K562 (cell line): Measurements from ENCODE around the gene SIGLEC6. TPM values are rescaled to one million over a fixed set of nuclear protein-coding genes. Genes with fewer than 3 reads are reported as not detected.

Experiments
- ATF4 ChIP-seq: fragments of 450-650 bp; formaldehyde crosslinking; IDR thresholded peaks from 2 replicates; pipeline ENCODE4 v1.4.0; 2022; ENCODE audit warnings: mild to moderate bottlenecking, moderate library complexity
- MTA1 ChIP-seq: fragments of 450-650 bp; IDR thresholded peaks from 2 replicates; pipeline ENCODE4 v1.6.1; 2017; ENCODE audit warnings: borderline replicate concordance
- MTA2 ChIP-seq: fragments of 450-650 bp; IDR thresholded peaks from 2 replicates; pipeline ENCODE4 v1.6.1; 2016; ENCODE audit warnings: low read depth
- NCOA4 ChIP-seq: fragments of 450-650 bp; IDR thresholded peaks from 2 replicates; pipeline ENCODE4 v1.6.1; 2018; ENCODE audit warnings: mild to moderate bottlenecking; ENCODE audit not compliant: partially characterized antibody
- NFATC3 ChIP-seq: fragments of 450-650 bp; IDR thresholded peaks from 2 replicates; pipeline ENCODE4 v1.6.1; 2017; ENCODE audit warnings: mild to moderate bottlenecking
- PHTF2 ChIP-seq: fragments of 250-450 bp; sonication (Bioruptor Pico); IDR thresholded peaks from 2 replicates; pipeline ENCODE4 v1.5.0; 2021; ENCODE audit warnings: mild to moderate bottlenecking
- PKNOX1 ChIP-seq: fragments of 450-650 bp; IDR thresholded peaks from 2 replicates; pipeline ENCODE4 v1.6.1; 2016
- RHOXF2B ChIP-seq: fragments of 250-450 bp; sonication (Bioruptor Pico); conservative IDR thresholded peaks from 2 replicates; pipeline ENCODE4 v1.5.1; 2021
- ZNF551 ChIP-seq: fragments of 250-450 bp; sonication (Bioruptor Pico); IDR thresholded peaks from 2 replicates; pipeline ENCODE4 v1.5.0; 2021; ENCODE audit warnings: mild to moderate bottlenecking, moderate library complexity
- ZNF655 ChIP-seq: fragments of 250-450 bp; sonication (Bioruptor Pico); IDR thresholded peaks from 2 replicates; pipeline ENCODE4 v1.5.0; 2021
- ZNF780A ChIP-seq: fragments of 250-450 bp; sonication (Bioruptor Pico); IDR thresholded peaks from 2 replicates; pipeline ENCODE4 v1.5.0; 2021; ENCODE audit warnings: mild to moderate bottlenecking
- polyA plus RNA-seq, 8 experiments: library from polyadenylated mRNA; depleted of rRNA in 4 of 8; stranded (reverse) in 5 of 8; unstranded in 3 of 8; fragments of >200 nt; fragmentation: Nextera tagmentation in 2 of 8; fragmentation: Illumina TruSeq in 1 of 8; extraction: Ambion mirVana in 2 of 8; extraction: Trizol in 1 of 8; gene quantifications; 2 replicates each; pipeline versions ENCODE4 v1.2.1 to v1.2.3, GENCODE V29; 2011 to 2014; ENCODE audit warnings: inconsistent platforms in 1 of 8, missing spikeins in 1 of 8
- total RNA-seq, 7 experiments: library from RNA; depleted of rRNA in 6 of 7; stranded (reverse); fragments of >200 nt in 6 of 7; fragmentation: Illumina TruSeq in 2 of 7; extraction: Trizol in 2 of 7; gene quantifications; 2 replicates each; pipeline versions ENCODE4 v1.2.1 to v1.2.3, GENCODE V29; 2011 to 2021; ENCODE audit warnings: low replicate concordance in 1 of 7
- TF ChIP-seq, protein P1 (sequence below): fragments of 250-450 bp; sonication (Bioruptor Pico); IDR thresholded peaks from 2 replicates; pipeline ENCODE4 v1.8.0; 2021; ENCODE audit warnings: moderate library complexity, mild to moderate bottlenecking, inconsistent platforms
- TF ChIP-seq, protein P2 (sequence below): fragments of 450-650 bp; formaldehyde crosslinking; IDR thresholded peaks from 2 replicates; pipeline ENCODE4 v1.4.0; 2022; ENCODE audit warnings: missing genetic modification characterization
- TF ChIP-seq, protein P3 (sequence below), 2 experiments: fragments of 450-650 bp; IDR thresholded peaks; 2 replicates each; pipeline ENCODE4 v1.6.1; 2016; ENCODE audit warnings: mild to moderate bottlenecking in 2 of 2, borderline replicate concordance in 1 of 2, low read depth in 1 of 2, moderate library complexity in 1 of 2

Gene SIGLEC6
- total and polyA plus RNA-seq, 9 of the 15 experiments (the other 6 are each of a cell fraction or from before 2014, with no cell fraction given): 0.03 to 17.5 (median 0.71) TPM

DNA sequence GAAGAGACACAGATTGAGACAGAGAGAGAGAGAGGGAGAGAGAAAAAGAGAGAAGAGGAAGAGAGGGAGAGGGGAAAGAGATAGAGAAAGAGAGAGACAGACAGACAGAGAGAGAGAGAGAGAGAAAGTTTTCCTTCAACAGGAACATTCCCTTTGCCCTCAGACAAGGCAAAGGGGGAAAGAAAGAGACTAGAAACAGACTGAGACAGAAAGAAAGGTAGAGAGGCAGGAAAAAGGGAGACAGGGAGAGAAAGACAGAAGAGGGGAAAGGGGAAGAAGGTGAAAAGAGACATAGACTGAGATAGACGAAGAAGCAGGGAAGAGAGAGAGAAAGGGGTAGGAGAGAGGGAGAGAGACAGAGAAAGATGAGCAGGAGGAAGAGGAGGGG lies 21.1 kb upstream of the SIGLEC6 start (continued):
- TF ChIP-seq MTA2 (peak; percentile 55), NFATC3 (0 out of 2 replicates have a peak, but pooled peaks have one; percentile 40), RHOXF2B (CRISPR knock-in tag) (peak; percentile 69; the same call in 1 of the 2 replicates), ZNF655 (CRISPR knock-in tag) (peak; percentile 74; the same call in 1 of the 2 replicates), PKNOX1 (peak; percentile 51; the same call in 1 of the 2 replicates), PHTF2 (peak; percentile 71; the same call in 1 of the 2 replicates), ZNF780A (CRISPR knock-in tag) (peak; percentile 72; the same call in 1 of the 2 replicates), NCOA4 (peak; percentile 64), ATF4 (no peak), MTA1 (peak; percentile 88), ZNF551 (CRISPR knock-in tag) (peak; percentile 11; the same call in 1 of the 2 replicates)
- TF ChIP-seq, protein P1, sequence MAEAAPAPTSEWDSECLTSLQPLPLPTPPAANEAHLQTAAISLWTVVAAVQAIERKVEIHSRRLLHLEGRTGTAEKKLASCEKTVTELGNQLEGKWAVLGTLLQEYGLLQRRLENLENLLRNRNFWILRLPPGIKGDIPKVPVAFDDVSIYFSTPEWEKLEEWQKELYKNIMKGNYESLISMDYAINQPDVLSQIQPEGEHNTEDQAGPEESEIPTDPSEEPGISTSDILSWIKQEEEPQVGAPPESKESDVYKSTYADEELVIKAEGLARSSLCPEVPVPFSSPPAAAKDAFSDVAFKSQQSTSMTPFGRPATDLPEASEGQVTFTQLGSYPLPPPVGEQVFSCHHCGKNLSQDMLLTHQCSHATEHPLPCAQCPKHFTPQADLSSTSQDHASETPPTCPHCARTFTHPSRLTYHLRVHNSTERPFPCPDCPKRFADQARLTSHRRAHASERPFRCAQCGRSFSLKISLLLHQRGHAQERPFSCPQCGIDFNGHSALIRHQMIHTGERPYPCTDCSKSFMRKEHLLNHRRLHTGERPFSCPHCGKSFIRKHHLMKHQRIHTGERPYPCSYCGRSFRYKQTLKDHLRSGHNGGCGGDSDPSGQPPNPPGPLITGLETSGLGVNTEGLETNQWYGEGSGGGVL (CRISPR knock-in tag): no peak
- TF ChIP-seq, protein P2, sequence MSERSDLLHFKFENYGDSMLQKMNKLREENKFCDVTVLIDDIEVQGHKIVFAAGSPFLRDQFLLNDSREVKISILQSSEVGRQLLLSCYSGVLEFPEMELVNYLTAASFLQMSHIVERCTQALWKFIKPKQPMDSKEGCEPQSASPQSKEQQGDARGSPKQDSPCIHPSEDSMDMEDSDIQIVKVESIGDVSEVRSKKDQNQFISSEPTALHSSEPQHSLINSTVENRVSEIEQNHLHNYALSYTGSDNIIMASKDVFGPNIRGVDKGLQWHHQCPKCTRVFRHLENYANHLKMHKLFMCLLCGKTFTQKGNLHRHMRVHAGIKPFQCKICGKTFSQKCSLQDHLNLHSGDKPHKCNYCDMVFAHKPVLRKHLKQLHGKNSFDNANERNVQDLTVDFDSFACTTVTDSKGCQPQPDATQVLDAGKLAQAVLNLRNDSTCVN (CRISPR knock-in tag): peak; percentile 93
- TF ChIP-seq, protein P3, sequence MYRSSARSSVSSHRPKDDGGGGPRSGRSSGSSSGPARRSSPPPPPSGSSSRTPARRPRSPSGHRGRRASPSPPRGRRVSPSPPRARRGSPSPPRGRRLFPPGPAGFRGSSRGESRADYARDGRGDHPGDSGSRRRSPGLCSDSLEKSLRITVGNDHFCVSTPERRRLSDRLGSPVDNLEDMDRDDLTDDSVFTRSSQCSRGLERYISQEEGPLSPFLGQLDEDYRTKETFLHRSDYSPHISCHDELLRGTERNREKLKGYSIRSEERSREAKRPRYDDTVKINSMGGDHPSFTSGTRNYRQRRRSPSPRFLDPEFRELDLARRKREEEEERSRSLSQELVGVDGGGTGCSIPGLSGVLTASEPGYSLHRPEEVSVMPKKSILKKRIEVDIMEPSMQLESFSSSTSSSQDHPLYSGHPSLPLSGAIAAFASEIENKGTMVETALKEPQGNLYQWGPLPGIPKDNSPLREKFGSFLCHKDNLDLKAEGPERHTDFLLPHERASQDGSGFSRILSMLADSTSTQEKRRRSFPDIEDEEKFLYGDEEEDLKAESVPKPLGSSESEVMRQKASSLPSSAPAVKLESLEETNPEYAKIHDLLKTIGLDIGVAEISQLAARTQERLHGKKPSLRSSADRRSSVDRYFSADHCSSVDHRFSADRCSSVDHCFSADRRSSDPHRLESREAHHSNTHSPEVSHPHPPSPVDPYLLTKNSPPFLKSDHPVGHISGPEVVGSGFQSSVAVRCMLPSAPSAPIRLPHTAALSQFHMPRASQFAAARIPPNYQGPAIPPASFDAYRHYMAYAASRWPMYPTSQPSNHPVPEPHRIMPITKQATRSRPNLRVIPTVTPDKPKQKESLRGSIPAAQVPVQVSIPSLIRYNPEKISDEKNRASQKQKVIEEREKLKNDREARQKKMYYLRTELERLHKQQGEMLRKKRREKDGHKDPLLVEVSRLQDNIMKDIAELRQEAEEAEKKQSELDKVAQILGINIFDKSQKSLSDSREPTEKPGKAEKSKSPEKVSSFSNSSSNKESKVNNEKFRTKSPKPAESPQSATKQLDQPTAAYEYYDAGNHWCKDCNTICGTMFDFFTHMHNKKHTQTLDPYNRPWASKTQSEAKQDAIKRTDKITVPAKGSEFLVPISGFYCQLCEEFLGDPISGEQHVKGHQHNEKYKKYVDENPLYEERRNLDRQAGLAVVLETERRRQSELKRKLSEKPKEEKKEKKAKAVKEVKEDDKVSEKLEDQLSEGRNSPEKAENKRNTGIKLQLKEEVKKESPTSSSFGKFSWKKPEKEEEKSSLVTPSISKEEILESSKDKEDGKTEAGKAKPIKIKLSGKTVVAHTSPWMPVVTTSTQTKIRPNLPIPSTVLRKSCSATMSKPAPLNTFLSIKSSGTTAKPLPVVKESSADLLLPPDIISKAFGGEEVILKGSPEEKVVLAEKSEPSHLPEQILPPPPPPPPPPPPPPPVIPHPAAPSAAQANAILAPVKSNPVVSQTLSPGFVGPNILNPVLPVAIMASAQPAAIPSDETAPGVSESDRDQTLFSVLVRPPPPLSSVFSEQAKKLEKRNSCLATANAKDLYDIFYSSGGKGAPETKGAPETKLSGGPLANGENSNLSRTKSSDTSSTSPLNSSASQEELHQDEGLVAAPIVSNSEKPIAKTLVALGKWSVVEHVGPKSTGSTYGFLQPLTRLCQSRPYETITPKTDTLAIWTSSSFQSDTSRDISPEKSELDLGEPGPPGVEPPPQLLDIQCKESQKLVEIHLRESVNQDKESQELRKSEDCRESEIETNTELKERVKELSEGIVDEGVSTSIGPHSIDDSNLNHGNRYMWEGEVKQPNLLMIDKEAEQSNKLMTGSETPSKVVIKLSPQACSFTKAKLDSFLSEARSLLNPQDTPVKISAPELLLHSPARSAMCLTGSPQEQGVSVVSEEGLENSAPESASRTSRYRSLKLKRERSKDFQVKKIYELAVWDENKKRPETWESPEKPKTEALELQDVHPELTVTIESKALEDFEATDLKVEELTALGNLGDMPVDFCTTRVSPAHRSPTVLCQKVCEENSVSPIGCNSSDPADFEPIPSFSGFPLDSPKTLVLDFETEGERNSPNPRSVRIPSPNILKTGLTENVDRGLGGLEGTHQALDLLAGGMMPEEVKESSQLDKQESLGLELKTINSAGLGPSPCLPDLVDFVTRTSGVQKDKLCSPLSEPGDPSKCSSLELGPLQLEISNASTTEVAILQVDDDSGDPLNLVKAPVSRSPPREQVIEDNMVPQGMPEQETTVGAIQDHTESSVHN (IDR thresholded peaks at IDR 0.05; ENCODE audit: borderline replicate concordance in 1 of 2, low read depth in 1 of 2): no peak
